ENCODE measurements around the gene USP10. TPM values are rescaled to one million over a fixed set of nuclear protein-coding genes. Genes with fewer than 3 reads are reported as not detected.

Gene USP10
- 43.4 and 56.0 TPM in 2 replicates for total RNA-seq

GRCh38 chr16:84699712-84700445 lies at the start of gene USP10:
Gene USP10, plus strand, starts transcription at chr16:84700000. Its CDS starts 91 bp downstream, at chr16:84700091.

GRCh38 chr16:84819644-84820304 lies 120.0 kb downstream of the USP10 start, which contains the start of gene CRISPLD2:
Gene CRISPLD2, plus strand, starts transcription at chr16:84819985. Its CDS starts 18,511 bp downstream, at chr16:84838496.

Other genes starting within 250 kb of the USP10 start
- gene MEAK7, start 195.3 kb upstream of the USP10 start, total RNA-seq, result 53.1 and 54.9 TPM in 2 replicates
- gene COTL1, start 81.9 kb upstream of the USP10 start, total RNA-seq, result 209 and 287 TPM in 2 replicates
- 39.9 and 58.4 TPM in 2 replicates for gene KLHL36, start 51.5 kb upstream of the USP10 start, total RNA-seq
- 0.70 and 1.1 TPM in 2 replicates for gene CRISPLD2, start 120.0 kb downstream of the USP10 start, total RNA-seq